ENCODE measurements around the gene TRIM33. TPM values are rescaled to one million over a fixed set of nuclear protein-coding genes. Genes with fewer than 3 reads are reported as not detected.

Gene TRIM33
- total and polyA plus RNA-seq, 4 donors: 9.5 to 102 (median 18.8) TPM

GRCh38 chr1:114507513-114507912 is 3.5 kb downstream of the TRIM33 start:
- no peak overlapping the region for H3K27ac ChIP-seq (ENCODE audit: low read depth in 1 of 2, low read length in 1 of 2)
- no peak overlapping the region for H3K9ac ChIP-seq (ENCODE audit: insufficient read depth in 1 of 2, low read length in 2 of 2)

GRCh38 chr1:114505148-114505561 is 5.8 kb downstream of the TRIM33 start:
- Histone ChIP-seq H3K9me3 (ENCODE audit: control insufficient read depth in 4 of 4, insufficient read depth in 3 of 4, low read length in 3 of 4) (no peaks in the 10 kb centered on the region), H3K27ac (ENCODE audit: low read depth in 1 of 2, low read length in 1 of 2) (no peak overlapping the region), H3K4me1 (ENCODE audit: control insufficient read depth in 5 of 5, insufficient read depth in 5 of 5, low read length in 5 of 5) (peaks cover 5 to 62% (median 15%) of the 10 kb centered on the region in 5 donors), H3K4me3 (no peak overlapping the region), H3K36me3 (ENCODE audit: control insufficient read depth in 4 of 4, insufficient read depth in 4 of 4, low read length in 4 of 4) (peaks cover 0 to 4% (median 0%) of the 10 kb centered on the region in 4 donors), H3K9ac (ENCODE audit: insufficient read depth in 1 of 2, low read length in 2 of 2) (no peak overlapping the region), H3K27me3 (ENCODE audit: control insufficient read depth in 3 of 3, insufficient read depth in 3 of 3, low read length in 2 of 3) (no peaks in the 10 kb centered on the region)
- ATAC-seq (ENCODE audit: insufficient read depth, low FRiP score) (peak; percentile 53), DNase-seq (peak in 1 of 3 donors; percentile 50)
- no peak for TF ChIP-seq CTCF (IDR thresholded peaks at IDR 0.05; ENCODE audit: control extremely low read depth, extremely low read depth)
- WGBS, 2 donors: 40 to 48% methylated on average over 2 of the region's 2 CpGs

More at GRCh38 chr1:114507513-114507912, 3.5 kb downstream of the TRIM33 start:
- no peak overlapping the region for H3K4me3 ChIP-seq
- H3K36me3 ChIP-seq (ENCODE audit: control insufficient read depth in 4 of 4, insufficient read depth in 4 of 4, low read length in 4 of 4): peaks cover 0 to 4% (median 0%) of the 10 kb centered on the region in 4 donors
- H3K9me3 ChIP-seq (ENCODE audit: control insufficient read depth in 4 of 4, insufficient read depth in 3 of 4, low read length in 3 of 4): no peaks in the 10 kb centered on the region
- ATAC-seq (ENCODE audit: insufficient read depth, low FRiP score) (no peak), DNase-seq (peak in 2 of 3 donors; percentile 77 to 92)
- 51 to 62% methylated on average over 3 of the region's 3 CpGs for WGBS, 2 donors
- H3K4me1 ChIP-seq (ENCODE audit: control insufficient read depth in 5 of 5, insufficient read depth in 5 of 5, low read length in 5 of 5): peaks cover 7 to 57% (median 15%) of the 10 kb centered on the region in 5 donors
- TF ChIP-seq CTCF (IDR thresholded peaks at IDR 0.05; ENCODE audit: control extremely low read depth, extremely low read depth): no peak
- no peaks in the 10 kb centered on the region for H3K27me3 ChIP-seq (ENCODE audit: control insufficient read depth in 3 of 3, insufficient read depth in 3 of 3, low read length in 2 of 3)

- peaks cover 0 to 4% (median 0%) of the 10 kb centered on the region in 4 donors for H3K36me3 ChIP-seq (ENCODE audit: control insufficient read depth in 4 of 4, insufficient read depth in 4 of 4, low read length in 4 of 4)
- peak; percentile 44 to 94 (median 92) for DNase-seq
- 77 to 81% methylated on average over 7 of the region's 7 CpGs for WGBS, 2 donors
- H3K27me3 ChIP-seq (ENCODE audit: control insufficient read depth in 3 of 3, insufficient read depth in 3 of 3, low read length in 2 of 3): no peaks in the 10 kb centered on the region
- peaks cover 5 to 52% (median 11%) of the 10 kb centered on the region in 5 donors for H3K4me1 ChIP-seq (ENCODE audit: control insufficient read depth in 5 of 5, insufficient read depth in 5 of 5, low read length in 5 of 5)
- ATAC-seq (ENCODE audit: insufficient read depth, low FRiP score): no peak
- no peak for TF ChIP-seq CTCF (IDR thresholded peaks at IDR 0.05; ENCODE audit: control extremely low read depth, extremely low read depth)
- H3K27ac ChIP-seq (ENCODE audit: low read depth in 1 of 2, low read length in 1 of 2): no peak overlapping the region
- no peaks in the 10 kb centered on the region for H3K9me3 ChIP-seq (ENCODE audit: control insufficient read depth in 4 of 4, insufficient read depth in 3 of 4, low read length in 3 of 4)
- no peak overlapping the region for H3K9ac ChIP-seq (ENCODE audit: insufficient read depth in 1 of 2, low read length in 2 of 2)
- H3K4me3 ChIP-seq: no peak overlapping the region
Observed at GRCh38 chr1:114503916-114504422, 7.0 kb downstream of the TRIM33 start.

- ATAC-seq (ENCODE audit: insufficient read depth, low FRiP score) (no peak), DNase-seq (no peak)
- Histone ChIP-seq H3K4me1 (ENCODE audit: control insufficient read depth in 5 of 5, insufficient read depth in 5 of 5, low read length in 5 of 5) (peaks cover 1 to 33% (median 8%) of the 10 kb centered on the region in 5 donors), H3K9me3 (ENCODE audit: control insufficient read depth in 4 of 4, insufficient read depth in 3 of 4, low read length in 3 of 4) (no peaks in the 10 kb centered on the region), H3K4me3 (no peak overlapping the region), H3K27ac (ENCODE audit: low read depth in 1 of 2, low read length in 1 of 2) (no peak overlapping the region), H3K27me3 (ENCODE audit: control insufficient read depth in 3 of 3, insufficient read depth in 3 of 3, low read length in 2 of 3) (no peaks in the 10 kb centered on the region), H3K9ac (ENCODE audit: insufficient read depth in 1 of 2, low read length in 2 of 2) (no peak overlapping the region), H3K36me3 (ENCODE audit: control insufficient read depth in 4 of 4, insufficient read depth in 4 of 4, low read length in 4 of 4) (peaks cover 0 to 4% (median 0%) of the 10 kb centered on the region in 4 donors)
- no peak for TF ChIP-seq CTCF (IDR thresholded peaks at IDR 0.05; ENCODE audit: control extremely low read depth, extremely low read depth)
Observed at GRCh38 chr1:114502080-114502479, 8.9 kb downstream of the TRIM33 start.

Data from lung (tissue), 12 donors.